ENCODE measurements around the gene KDM6B.

The KDM6B gene

DNA sequence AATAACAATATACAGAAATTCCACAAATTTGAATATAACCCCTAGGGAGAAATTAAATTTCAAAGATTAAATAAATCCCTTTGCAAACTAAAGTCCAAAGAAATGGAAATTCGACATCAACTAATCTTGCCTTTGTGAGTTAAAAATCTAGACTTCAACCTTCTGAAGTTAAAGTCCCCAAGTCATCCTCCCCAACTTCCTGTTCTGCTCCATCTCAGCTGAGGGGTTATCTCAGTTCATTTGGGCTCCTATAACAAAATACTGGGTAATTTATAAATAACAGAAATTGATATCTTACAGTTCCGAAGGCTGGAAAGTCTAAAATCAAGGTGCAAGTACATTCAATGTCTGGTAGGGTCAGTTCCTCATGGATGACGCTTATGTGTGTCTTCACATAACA lies 22.8 kb upstream of the KDM6B start:
- TF ChIP-seq ZFX (IDR thresholded peaks at IDR 0.05; ENCODE audit: borderline replicate concordance) = no peak
- TF ChIP-seq, protein P1, sequence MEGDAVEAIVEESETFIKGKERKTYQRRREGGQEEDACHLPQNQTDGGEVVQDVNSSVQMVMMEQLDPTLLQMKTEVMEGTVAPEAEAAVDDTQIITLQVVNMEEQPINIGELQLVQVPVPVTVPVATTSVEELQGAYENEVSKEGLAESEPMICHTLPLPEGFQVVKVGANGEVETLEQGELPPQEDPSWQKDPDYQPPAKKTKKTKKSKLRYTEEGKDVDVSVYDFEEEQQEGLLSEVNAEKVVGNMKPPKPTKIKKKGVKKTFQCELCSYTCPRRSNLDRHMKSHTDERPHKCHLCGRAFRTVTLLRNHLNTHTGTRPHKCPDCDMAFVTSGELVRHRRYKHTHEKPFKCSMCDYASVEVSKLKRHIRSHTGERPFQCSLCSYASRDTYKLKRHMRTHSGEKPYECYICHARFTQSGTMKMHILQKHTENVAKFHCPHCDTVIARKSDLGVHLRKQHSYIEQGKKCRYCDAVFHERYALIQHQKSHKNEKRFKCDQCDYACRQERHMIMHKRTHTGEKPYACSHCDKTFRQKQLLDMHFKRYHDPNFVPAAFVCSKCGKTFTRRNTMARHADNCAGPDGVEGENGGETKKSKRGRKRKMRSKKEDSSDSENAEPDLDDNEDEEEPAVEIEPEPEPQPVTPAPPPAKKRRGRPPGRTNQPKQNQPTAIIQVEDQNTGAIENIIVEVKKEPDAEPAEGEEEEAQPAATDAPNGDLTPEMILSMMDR (IDR thresholded peaks at IDR 0.05) = no peak
- no peak overlapping the region for H3K27ac ChIP-seq

DNA sequence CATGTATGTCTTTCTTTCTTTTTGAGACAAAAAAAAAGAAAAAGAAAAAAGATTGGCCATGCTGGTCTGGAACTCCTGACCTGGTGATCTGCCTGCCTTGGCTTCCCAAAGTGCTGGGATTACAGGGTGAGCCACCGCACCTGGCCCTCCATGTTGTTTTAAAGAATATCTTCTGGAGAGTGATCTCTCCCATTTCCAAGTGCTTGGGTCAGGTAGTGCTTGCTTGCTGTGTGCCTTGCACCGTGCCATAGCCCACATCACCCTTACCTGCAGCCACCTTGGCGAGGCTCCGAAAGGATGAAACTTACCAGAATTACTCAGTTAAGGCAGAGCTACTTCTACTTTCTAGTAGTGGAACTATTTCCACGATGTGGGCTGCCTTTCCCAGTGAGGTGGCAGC lies 19.0 kb upstream of the KDM6B start:
- no peak for TF ChIP-seq ZFX (IDR thresholded peaks at IDR 0.05; ENCODE audit: borderline replicate concordance)
- TF ChIP-seq, protein P1 (IDR thresholded peaks at IDR 0.05) = no peak
- H3K27ac ChIP-seq = no peak overlapping the region

DNA sequence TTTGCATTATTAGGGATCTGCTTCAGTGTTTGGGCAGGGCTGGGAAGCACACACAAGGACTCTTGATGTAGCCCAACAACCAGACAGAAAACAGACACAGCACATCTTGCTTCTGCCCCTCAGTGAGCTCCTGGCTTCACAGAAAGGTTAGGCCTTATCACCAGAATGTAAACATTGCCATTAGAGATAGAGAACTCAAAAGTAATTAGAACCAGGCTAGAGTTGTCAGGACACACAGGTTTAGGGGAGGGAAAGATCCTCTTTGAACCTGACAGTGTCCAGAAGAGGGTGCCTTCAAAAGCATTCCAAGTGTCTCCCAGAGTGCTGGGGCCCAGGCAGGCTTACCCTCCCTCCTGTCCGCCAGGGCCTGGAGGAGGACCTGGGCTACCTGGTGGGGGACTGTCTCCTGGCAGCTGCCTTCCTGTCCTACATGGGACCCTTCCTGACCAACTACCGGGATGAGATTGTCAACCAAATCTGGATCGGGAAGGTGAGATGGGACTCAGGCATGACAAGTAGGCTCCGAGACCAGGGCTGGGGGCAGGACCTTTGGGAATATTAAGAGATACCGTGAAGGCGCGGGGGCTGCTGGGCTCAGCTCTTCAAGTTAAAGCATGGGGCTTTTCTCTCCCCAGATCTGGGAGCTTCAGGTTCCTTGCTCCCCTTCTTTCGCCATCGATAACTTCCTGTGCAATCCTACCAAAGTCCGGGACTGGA lies 16.9 kb upstream of the KDM6B start:
- TF ChIP-seq ZFX (IDR thresholded peaks at IDR 0.05; ENCODE audit: borderline replicate concordance) = no peak
- TF ChIP-seq, protein P1 (IDR thresholded peaks at IDR 0.05) = no peak
- no peak overlapping the region for H3K27ac ChIP-seq

DNA sequence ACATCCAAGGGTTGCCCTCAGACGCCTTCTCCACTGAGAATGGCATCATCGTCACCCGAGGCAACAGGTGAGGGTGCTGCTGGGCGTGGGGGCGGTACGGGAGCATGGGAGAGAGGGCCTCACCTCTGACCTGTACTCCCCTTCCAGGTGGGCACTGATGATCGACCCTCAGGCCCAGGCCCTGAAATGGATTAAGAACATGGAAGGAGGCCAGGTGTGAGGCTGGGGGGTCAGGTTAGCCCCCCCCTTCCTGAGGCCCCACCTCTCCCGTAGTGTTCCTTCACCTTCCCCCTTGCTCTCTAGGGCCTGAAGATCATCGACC lies 16.4 kb upstream of the KDM6B start:
- no peak overlapping the region for H3K27ac ChIP-seq
- TF ChIP-seq ZFX (IDR thresholded peaks at IDR 0.05; ENCODE audit: borderline replicate concordance) = no peak
- TF ChIP-seq, protein P1 (IDR thresholded peaks at IDR 0.05) = no peak

DNA sequence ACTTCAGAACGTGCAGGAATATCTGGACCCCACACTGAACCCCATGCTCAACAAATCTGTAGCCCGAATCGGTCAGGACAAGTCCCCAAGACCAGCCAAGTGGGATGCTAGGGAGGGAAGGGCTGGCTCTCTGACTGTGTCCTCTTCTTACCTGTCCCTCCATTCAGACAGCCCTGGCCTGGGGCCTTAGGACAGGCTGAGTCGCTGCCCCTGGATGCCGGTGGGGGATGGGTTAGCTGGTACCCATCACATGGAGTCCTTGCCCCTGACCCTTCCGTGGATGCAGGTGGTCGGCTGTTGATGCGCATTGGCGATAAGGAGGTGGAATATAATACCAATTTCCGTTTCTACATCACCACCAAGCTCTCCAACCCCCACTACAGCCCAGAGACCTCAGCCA lies 16.0 kb upstream of the KDM6B start:
- H3K27ac ChIP-seq = no peak overlapping the region
- TF ChIP-seq ZFX (IDR thresholded peaks at IDR 0.05; ENCODE audit: borderline replicate concordance) = no peak
- TF ChIP-seq, protein P1 (IDR thresholded peaks at IDR 0.05) = no peak

DNA sequence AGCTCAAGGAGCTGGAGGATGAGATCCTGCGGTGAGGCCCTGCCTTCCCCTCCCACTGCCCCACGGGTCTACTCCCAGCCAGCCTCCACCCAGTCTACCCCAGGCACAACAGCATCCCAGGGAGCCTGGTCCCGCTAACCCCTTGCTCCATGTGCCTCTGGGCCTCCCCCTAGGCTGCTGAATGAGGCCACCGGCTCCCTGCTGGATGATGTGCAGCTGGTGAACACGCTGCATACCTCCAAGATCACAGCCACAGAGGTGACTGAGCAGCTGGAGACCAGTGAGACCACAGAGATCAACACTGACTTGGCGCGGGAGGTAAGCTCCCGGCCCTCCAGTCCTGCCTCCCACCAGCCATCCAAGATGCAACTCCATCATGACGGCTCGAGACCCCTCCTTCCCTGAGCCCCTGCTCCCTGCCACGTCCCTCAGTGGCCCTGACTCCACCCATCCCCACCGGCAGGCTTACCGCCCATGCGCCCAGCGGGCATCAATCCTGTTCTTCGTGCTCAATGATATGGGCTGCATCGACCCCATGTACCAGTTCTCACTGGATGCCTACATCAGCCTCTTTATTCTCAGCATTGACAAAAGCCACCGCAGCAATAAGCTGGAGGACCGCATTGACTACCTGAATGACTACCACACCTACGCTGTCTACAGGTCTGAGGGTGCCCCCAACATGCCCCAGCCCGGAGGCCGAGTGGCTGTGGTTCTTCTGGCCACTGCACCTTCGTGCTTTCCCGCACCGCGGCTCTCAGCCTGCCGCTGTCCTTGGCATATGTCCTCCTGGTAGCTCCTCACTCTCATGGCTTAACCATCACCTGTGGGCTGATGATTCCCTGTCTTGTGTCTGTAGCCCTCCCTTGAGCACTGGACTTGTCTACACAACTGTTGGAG lies 15.0 kb upstream of the KDM6B start:
- H3K27ac ChIP-seq = no peak overlapping the region
- TF ChIP-seq, protein P1 (IDR thresholded peaks at IDR 0.05) = no peak
- no peak for TF ChIP-seq ZFX (IDR thresholded peaks at IDR 0.05; ENCODE audit: borderline replicate concordance)

DNA sequence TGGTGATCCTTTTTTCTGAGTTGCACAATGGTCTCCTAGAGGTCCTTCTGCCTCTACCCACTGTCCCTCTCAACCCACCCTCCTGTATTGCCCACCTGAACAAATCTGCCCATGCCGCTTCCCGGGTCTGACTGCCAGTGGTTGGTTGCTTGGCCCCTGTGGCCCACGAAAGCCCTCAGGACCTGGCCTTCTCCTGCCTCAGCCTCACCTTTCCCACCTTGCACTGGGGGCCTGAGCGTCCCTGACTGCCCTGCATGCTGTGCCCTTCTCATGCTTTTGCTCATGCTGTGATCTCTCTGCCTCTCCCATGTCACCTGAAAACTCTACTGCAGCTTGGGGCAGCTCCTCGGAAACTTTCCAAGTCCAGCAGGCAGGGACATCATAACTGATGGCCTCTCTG lies 13.8 kb upstream of the KDM6B start:
- TF ChIP-seq, protein P1 (IDR thresholded peaks at IDR 0.05) = no peak
- TF ChIP-seq ZFX (IDR thresholded peaks at IDR 0.05; ENCODE audit: borderline replicate concordance) = no peak
- H3K27ac ChIP-seq = no peak overlapping the region
